NCI-H345 treated with DMSO at 0.1 percent for 48 hours (cell line): Measurements from ENCODE around the gene RPUSD2.
A peak's percentile ranks its signal among the peaks of the same experiment; 100 is the strongest.

Experiments
- DNase-seq: peaks from one replicate; lab custom pipeline; 2025; ENCODE audit not compliant: unreplicated experiment; lab: John Stamatoyannopoulos, UW

The RPUSD2 gene

GRCh38 chr15:40569129-40569953, at the start of gene RPUSD2:
Gene RPUSD2, plus strand, starts transcription at chr15:40569299. Its CDS starts 39 bp downstream, at chr15:40569338.
- peak; percentile 34 for DNase-seq

GRCh38 chr15:40523611-40524010, 45.5 kb upstream of the RPUSD2 start:
- no peak for DNase-seq

GRCh38 chr15:40525855-40526254, 43.2 kb upstream of the RPUSD2 start:
- DNase-seq: no peak

- no peak for DNase-seq
Observed at GRCh38 chr15:40528801-40529200, 40.3 kb upstream of the RPUSD2 start.

GRCh38 chr15:40533763-40534364, 35.2 kb upstream of the RPUSD2 start:
- DNase-seq: no peak

GRCh38 chr15:40534371-40534770, 34.7 kb upstream of the RPUSD2 start:
- DNase-seq: no peak

- no peak for DNase-seq
Observed at GRCh38 chr15:40536501-40536900, 32.6 kb upstream of the RPUSD2 start.

- no peak for DNase-seq
Observed at GRCh38 chr15:40538976-40539375, 30.1 kb upstream of the RPUSD2 start.

- DNase-seq: no peak
Observed at GRCh38 chr15:40543082-40543481, 26.0 kb upstream of the RPUSD2 start.

- DNase-seq: no peak
Observed at GRCh38 chr15:40543631-40544294, 25.3 kb upstream of the RPUSD2 start.

GRCh38 chr15:40545457-40545856, 23.6 kb upstream of the RPUSD2 start:
- no peak for DNase-seq

- no peak for DNase-seq
Observed at GRCh38 chr15:40548610-40549009, 20.5 kb upstream of the RPUSD2 start.

GRCh38 chr15:40549894-40550293, 19.2 kb upstream of the RPUSD2 start:
- DNase-seq: no peak

- no peak for DNase-seq
Observed at GRCh38 chr15:40550341-40551037, 18.6 kb upstream of the RPUSD2 start.

- peak; percentile 1 for DNase-seq
Observed at GRCh38 chr15:40554161-40554525, 15.0 kb upstream of the RPUSD2 start.

- no peak for DNase-seq
Observed at GRCh38 chr15:40555876-40556275, 13.2 kb upstream of the RPUSD2 start.

- no peak for DNase-seq
Observed at GRCh38 chr15:40558952-40559742, 10.0 kb upstream of the RPUSD2 start.

- DNase-seq: no peak
Observed at GRCh38 chr15:40562691-40563090, 6.4 kb upstream of the RPUSD2 start.

- no peak for DNase-seq
Observed at GRCh38 chr15:40563426-40563825, 5.7 kb upstream of the RPUSD2 start.

- peak; percentile 86 for DNase-seq
Observed at GRCh38 chr15:40564591-40565332, 4.3 kb upstream of the RPUSD2 start, which contains the start of gene CCDC32. Gene CCDC32, minus strand, starts transcription at chr15:40565042. Its CDS starts 2,027 bp downstream, at chr15:40563015.
